Endothelial cell of umbilical vein (primary cell): Measurements from ENCODE around the gene TENT4A. TPM values are rescaled to one million over a fixed set of nuclear protein-coding genes. Genes with fewer than 3 reads are reported as not detected.
A peak's percentile ranks its signal among the peaks of the same experiment; 100 is the strongest.

Experiments used
- BruUV-seq: library from RNA; stranded (reverse); fragments of 400-500 nt; replicated peaks from 2 replicates; lab custom pipeline; 2021; lab: Mats Ljungman, UMichigan
- CTCF ChIA-PET: fragments of 300-600, 350-600 bp; sonication (Branson Sonifier 250); formaldehyde crosslinking; loops from one replicate; lab custom pipeline; 2021; ENCODE audit warnings: antibody characterized with exemption, inconsistent platforms; lab: Charles Lee
- POLR2A ChIA-PET: fragments of 300-600, 350-600 bp; sonication (Branson Sonifier 250); formaldehyde crosslinking; loops from one replicate; lab custom pipeline; 2021; ENCODE audit warnings: antibody characterized with exemption, inconsistent platforms; lab: Charles Lee
- DNase-seq: peaks from one replicate; pipeline ENCODE4 v3.0.0-alpha.2; 2011; ENCODE audit warnings: low read depth, low spot score
- FAIRE-seq: peaks from 2 replicates; lab custom pipeline; 2011; peaks lifted over from hg19 to GRCh38; lab: Jason Lieb, UNC
- H2AFZ ChIP-seq: 2 replicates; pipeline ENCODE4 v1.6.0; 2012; ENCODE audit warnings: low read depth, low read length, control low read depth, inconsistent platforms
- H3K27ac ChIP-seq: 2 replicates; pipeline ENCODE4 v1.5.1; 2011; ENCODE audit warnings: low read depth, mild to moderate bottlenecking, control low read depth, low read length, moderate library complexity; ENCODE audit not compliant: insufficient read depth
- H3K27me3 ChIP-seq, 2 experiments: 2 replicates each; pipeline versions ENCODE4 v1.6.0 to v1.6.1; 2011; ENCODE audit warnings: low read length in 2 of 2, mixed read lengths in 1 of 2; ENCODE audit not compliant: control insufficient read depth in 2 of 2, insufficient read depth in 2 of 2
- H3K36me3 ChIP-seq, 2 experiments: 2 replicates in 1 of 2; 3 replicates in 1 of 2; pipeline ENCODE4 v1.5.1; 2011; ENCODE audit warnings: low read length in 2 of 2, mild to moderate bottlenecking in 1 of 2, moderate library complexity in 1 of 2; ENCODE audit not compliant: control insufficient read depth in 2 of 2, insufficient read depth in 2 of 2; ENCODE audit errors: extremely low read depth in 1 of 2
- H3K4me1 ChIP-seq: 3 replicates; pipeline ENCODE4 v1.5.1; 2011; ENCODE audit warnings: mild to moderate bottlenecking, low read length; ENCODE audit not compliant: control insufficient read depth, insufficient read depth; ENCODE audit errors: extremely low read depth
- H3K4me2 ChIP-seq: 2 replicates; pipeline ENCODE4 v1.6.1; 2011; ENCODE audit warnings: low read length, control low read depth, mixed read lengths; ENCODE audit not compliant: insufficient read depth
- H3K4me3 ChIP-seq, 3 experiments: fragments of 200-600 bp in 1 of 3; sonication (generic), shearing (Covaris generic) in 1 of 3; replicated peaks in 1 of 3; 2 replicates each; pipeline ENCODE4 v1.5.1; 2011 to 2016; ENCODE audit warnings: control low read depth in 3 of 3, low read length in 3 of 3, mild to moderate bottlenecking in 2 of 3, inconsistent platforms in 1 of 3, low read depth in 1 of 3, moderate library complexity in 1 of 3; ENCODE audit not compliant: insufficient read depth in 1 of 3
- H3K79me2 ChIP-seq: 2 replicates; pipeline ENCODE4 v1.6.0; 2012; ENCODE audit warnings: low read length, inconsistent platforms; ENCODE audit not compliant: control insufficient read depth, insufficient read depth
- H3K9ac ChIP-seq: replicated peaks from 2 replicates; pipeline ENCODE3; 2011; ENCODE audit warnings: low read length, control low read depth; ENCODE audit not compliant: insufficient read depth; ENCODE audit errors: extremely low read depth
- H3K9me1 ChIP-seq: replicated peaks from 3 replicates; pipeline ENCODE4 v1.6.0; 2011; ENCODE audit warnings: mild to moderate bottlenecking, low read length; ENCODE audit not compliant: control insufficient read depth, insufficient read depth; ENCODE audit errors: extremely low read depth
- H3K9me3 ChIP-seq: replicated peaks from 2 replicates; pipeline ENCODE4 v1.5.1; 2012; ENCODE audit warnings: low read length, inconsistent platforms; ENCODE audit not compliant: control insufficient read depth, insufficient read depth
- H4K20me1 ChIP-seq: replicated peaks from 2 replicates; pipeline ENCODE3; 2011; ENCODE audit warnings: mild to moderate bottlenecking, low read length; ENCODE audit not compliant: control insufficient read depth, insufficient read depth; ENCODE audit errors: extremely low read depth
- EZH2 ChIP-seq: IDR thresholded peaks from 2 replicates; pipeline ENCODE4 v1.6.1; 2012; ENCODE audit warnings: borderline replicate concordance, low read depth, mild to moderate bottlenecking, moderate library complexity, low read length, inconsistent platforms; ENCODE audit not compliant: severe bottlenecking
- FOS ChIP-seq: IDR thresholded peaks from 2 replicates; pipeline ENCODE4 v1.6.1; 2011; ENCODE audit warnings: mild to moderate bottlenecking, low read length, moderate library complexity, borderline replicate concordance; ENCODE audit not compliant: insufficient read depth
- GATA2 ChIP-seq: IDR thresholded peaks from 2 replicates; pipeline ENCODE4 v1.7.0; 2011; ENCODE audit warnings: low read depth, mild to moderate bottlenecking, moderate library complexity, mixed read lengths, low read length; ENCODE audit not compliant: insufficient read length, insufficient read depth
- JUN ChIP-seq: IDR thresholded peaks from 2 replicates; pipeline ENCODE4 v1.6.1; 2011; ENCODE audit warnings: borderline replicate concordance, low read depth; ENCODE audit not compliant: insufficient read length, insufficient read depth
- MYC ChIP-seq: IDR thresholded peaks from one replicate; pipeline ENCODE4 v1.6.1; 2011; ENCODE audit warnings: mild to moderate bottlenecking, low read depth, low read length
- POLR2A ChIP-seq: IDR thresholded peaks from 2 replicates; pipeline ENCODE4 v1.6.1; 2012; ENCODE audit warnings: low read depth, mild to moderate bottlenecking, control low read depth, low read length
- POLR2AphosphoS5 ChIP-seq: IDR thresholded peaks from 2 replicates; pipeline ENCODE4 v1.6.1; 2012; ENCODE audit warnings: low read depth, mild to moderate bottlenecking, control low read depth, low read length, moderate library complexity; ENCODE audit not compliant: insufficient read depth
- dilution Hi-C: fragments of 300-500 bp; cut with MboI; formaldehyde crosslinking; loops from one replicate; pipeline ENCODE4 v1.15.0; 2019; ENCODE audit warnings: low sequenced_read_pairs; ENCODE audit not compliant: extremely low pct_ligation_motif_present
- intact Hi-C: fragments of 100-400 bp; cut with micrococcal nuclease; formaldehyde crosslinking; loops from one replicate; pipeline ENCODE4 v1.10.0; 2022
- polyA plus RNA-seq, 4 experiments: library from polyadenylated mRNA; depleted of rRNA in 3 of 4; stranded (reverse) in 3 of 4; unstranded in 1 of 4; fragments of >200 nt; gene quantifications; 2 replicates each; pipeline versions ENCODE4 v1.2.1 to v1.2.3, GENCODE V29; 2011 to 2012; ENCODE audit warnings: missing spikeins in 1 of 4
- total RNA-seq: library from RNA; stranded (reverse); gene quantifications from 2 replicates; pipeline ENCODE4 v1.2.3, GENCODE V29; 2021
- TF ChIP-seq, protein P1 (sequence below): IDR thresholded peaks from 2 replicates; pipeline ENCODE4 v1.6.1; 2011; ENCODE audit not compliant: insufficient read depth, insufficient read length
- TF ChIP-seq, protein P2 (sequence below), 2 donors: IDR thresholded peaks; 1 replicate in 1 of 2; 2 replicates in 1 of 2; pipeline ENCODE4 v1.5.1; 2011; ENCODE audit warnings: low read length in 2 of 2, mild to moderate bottlenecking in 2 of 2, moderate library complexity in 2 of 2, control low read depth in 1 of 2, inconsistent platforms in 1 of 2, low read depth in 1 of 2; ENCODE audit not compliant: insufficient read depth in 1 of 2; ENCODE audit errors: extremely low read depth in 1 of 2

TENT4A gene
- total and polyA plus RNA-seq, 2 donors (not counting 3 experiments of a cell fraction or from before 2014, with no cell fraction given), result 10.2 to 35.4 TPM

DNA sequence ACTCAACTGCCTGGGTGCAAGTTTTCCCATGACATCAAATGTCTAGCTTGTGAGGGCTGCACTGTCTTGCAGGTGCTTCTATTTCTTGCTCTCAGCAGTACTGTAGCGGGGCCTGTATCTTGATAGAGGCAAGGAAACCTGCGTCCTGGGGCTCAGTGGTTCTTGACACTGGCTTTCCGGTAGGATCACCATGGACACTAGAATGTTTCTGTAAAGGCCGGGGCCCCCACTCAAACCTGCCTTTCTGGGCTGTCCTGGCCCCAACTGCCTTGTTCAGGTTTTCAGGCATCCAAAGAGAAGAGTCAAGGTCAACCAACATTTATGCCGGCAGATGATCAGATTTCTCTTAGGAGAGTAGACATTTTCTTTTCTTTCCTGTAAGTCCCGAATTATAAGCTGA, 26.7 kb upstream of the TENT4A start:
- dilution Hi-C loops, result no loop called here
- ChIA-PET POLR2A (no interaction called here), CTCF (interaction anchor here (0.9 to 2.1 kb wide), 3 partner anchors 9 to 59 kb away, joined by 3 to 8 read pairs (median 7); no protein-coding TSS in a partner anchor)
- no peaks in the 10 kb centered on the region for H3K9me1 ChIP-seq
- H3K9ac ChIP-seq, result no peak overlapping the region
- no peaks in the 10 kb centered on the region for H3K27me3 ChIP-seq
- no peak overlapping the region for H2AFZ ChIP-seq
- H3K27ac ChIP-seq, result no peak overlapping the region
- DNase-seq, result no peak
- intact Hi-C loops, result loop anchor here (2.0 kb wide), 1 partner anchor 26 kb away; the partner anchor contains the start of gene TENT4A
- no peaks in the 10 kb centered on the region for H3K36me3 ChIP-seq
- H3K79me2 ChIP-seq, result no peaks in the 10 kb centered on the region
- no TSS peak for BruUV-seq
- H3K4me1 ChIP-seq, result no peaks in the 10 kb centered on the region
- TF ChIP-seq FOS (no peak), JUN (no peak), POLR2A (no peak), MYC (no peak), POLR2AphosphoS5 (no peak), GATA2 (no peak), EZH2 (no peak)
- TF ChIP-seq, protein P1, sequence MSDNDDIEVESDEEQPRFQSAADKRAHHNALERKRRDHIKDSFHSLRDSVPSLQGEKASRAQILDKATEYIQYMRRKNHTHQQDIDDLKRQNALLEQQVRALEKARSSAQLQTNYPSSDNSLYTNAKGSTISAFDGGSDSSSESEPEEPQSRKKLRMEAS, result no peak
- TF ChIP-seq, protein P2, sequence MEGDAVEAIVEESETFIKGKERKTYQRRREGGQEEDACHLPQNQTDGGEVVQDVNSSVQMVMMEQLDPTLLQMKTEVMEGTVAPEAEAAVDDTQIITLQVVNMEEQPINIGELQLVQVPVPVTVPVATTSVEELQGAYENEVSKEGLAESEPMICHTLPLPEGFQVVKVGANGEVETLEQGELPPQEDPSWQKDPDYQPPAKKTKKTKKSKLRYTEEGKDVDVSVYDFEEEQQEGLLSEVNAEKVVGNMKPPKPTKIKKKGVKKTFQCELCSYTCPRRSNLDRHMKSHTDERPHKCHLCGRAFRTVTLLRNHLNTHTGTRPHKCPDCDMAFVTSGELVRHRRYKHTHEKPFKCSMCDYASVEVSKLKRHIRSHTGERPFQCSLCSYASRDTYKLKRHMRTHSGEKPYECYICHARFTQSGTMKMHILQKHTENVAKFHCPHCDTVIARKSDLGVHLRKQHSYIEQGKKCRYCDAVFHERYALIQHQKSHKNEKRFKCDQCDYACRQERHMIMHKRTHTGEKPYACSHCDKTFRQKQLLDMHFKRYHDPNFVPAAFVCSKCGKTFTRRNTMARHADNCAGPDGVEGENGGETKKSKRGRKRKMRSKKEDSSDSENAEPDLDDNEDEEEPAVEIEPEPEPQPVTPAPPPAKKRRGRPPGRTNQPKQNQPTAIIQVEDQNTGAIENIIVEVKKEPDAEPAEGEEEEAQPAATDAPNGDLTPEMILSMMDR (IDR thresholded peaks at IDR 0.05; ENCODE audit: extremely low read depth in 1 of 2, insufficient read depth in 1 of 2, low read depth in 1 of 2, low read length in 2 of 2), result no peak
- peak overlapping the region; percentile 96 for H3K4me2 ChIP-seq
- H3K9me3 ChIP-seq, result no peaks in the 10 kb centered on the region
- H3K4me3 ChIP-seq, result no peak overlapping the region
- no peaks in the 10 kb centered on the region for H4K20me1 ChIP-seq
- no peak for FAIRE-seq
